HG03025 (cell line): ENCODE results near the gene RCN1.
"Not testable (repeated sequence)": the region's sequence is repeated elsewhere in the genome, so short reads cannot be mapped to it uniquely, and the experiment has no call there.

ENCODE experiments used
- ATAC-seq: cut with Tn5 transposase; IDR thresholded peaks from one replicate; pipeline ENCODE4 v1.9.1; 2021; ENCODE audit warnings: mild to moderate bottlenecking, moderate library complexity; ENCODE audit not compliant: unreplicated experiment, low FRiP score

The RCN1 gene

GRCh38 chr11:32090545-32091370 is at the start of gene RCN1:
RCN1 (plus strand) TSS chr11:32091074; CDS start chr11:32091197, 123 bp downstream.
- peak; percentile 52 for ATAC-seq

GRCh38 chr11:32043737-32044136 is 47.1 kb upstream of the RCN1 start:
- ATAC-seq = no peak

DNA sequence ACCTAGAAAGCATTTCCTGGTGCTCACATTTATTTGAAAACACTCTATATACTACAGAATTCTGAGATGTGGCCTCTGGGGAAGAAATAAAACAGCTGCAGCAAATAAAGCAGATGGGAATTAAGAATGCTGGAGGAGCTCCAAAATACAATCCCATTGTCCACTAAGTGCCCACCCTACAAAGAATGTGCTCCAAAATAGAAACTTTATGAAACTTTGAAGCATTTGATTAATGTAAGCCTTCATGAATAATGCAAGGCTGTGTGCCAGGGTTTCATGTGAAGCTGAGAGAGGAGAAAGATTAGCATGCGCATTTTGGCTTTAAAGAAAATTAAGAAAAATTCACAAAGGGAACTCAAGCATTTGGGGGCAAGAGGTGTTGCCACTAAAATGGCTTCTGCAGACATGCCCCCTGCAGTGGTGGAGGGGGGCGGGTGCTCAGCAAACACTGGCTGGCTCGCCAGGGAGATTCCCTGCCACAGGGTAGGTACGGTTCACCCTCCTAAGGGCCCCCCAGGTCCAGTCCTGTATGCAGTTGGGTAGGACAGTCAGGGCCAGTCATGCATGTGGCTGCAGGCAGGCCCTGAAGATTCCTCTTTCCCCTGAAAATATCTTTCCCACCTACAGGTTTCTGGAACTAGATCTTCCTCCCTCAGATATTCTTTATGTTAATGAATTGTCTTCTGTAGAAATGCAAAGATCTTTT is 46.6 kb upstream of the RCN1 start:
- ATAC-seq = no peak

DNA sequence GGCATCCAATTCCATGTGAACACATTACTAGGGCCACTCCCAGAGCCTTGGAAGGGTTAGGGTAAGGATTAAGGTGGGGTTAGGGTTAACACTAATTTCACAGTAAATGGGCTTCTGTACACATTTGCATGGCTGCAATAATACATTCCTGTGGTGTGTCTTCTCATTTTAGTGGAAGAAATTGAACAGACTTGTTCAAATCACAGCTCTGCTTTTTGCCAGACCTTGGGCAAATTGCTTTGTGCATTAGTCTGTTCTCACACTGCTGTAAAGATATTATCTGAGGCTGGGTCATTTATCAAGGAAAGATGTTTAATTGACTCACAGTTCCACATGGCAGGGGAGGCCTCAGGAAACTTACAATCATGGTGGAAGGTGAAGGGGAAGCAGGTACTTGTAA is 45.4 kb upstream of the RCN1 start:
- ATAC-seq = no peak

DNA sequence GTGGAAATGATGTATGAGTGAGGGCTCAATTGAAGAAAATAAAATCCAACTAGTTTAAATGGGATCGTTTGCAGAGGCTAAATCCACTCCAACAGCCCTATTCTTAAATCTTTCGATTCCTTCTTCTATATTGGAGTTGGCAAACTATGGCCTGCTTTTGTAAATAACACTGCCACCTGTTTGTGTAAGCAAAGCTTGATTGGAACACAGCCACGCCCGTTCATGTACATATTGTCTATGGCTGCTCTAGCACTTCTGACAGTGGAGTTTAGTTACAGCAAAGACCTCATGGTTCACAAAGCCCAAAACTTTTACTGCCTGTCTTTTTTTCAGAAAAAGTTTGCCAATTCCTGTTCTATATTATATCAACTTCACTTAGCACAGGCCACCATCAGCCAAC is 40.6 kb upstream of the RCN1 start:
- no peak for ATAC-seq

DNA sequence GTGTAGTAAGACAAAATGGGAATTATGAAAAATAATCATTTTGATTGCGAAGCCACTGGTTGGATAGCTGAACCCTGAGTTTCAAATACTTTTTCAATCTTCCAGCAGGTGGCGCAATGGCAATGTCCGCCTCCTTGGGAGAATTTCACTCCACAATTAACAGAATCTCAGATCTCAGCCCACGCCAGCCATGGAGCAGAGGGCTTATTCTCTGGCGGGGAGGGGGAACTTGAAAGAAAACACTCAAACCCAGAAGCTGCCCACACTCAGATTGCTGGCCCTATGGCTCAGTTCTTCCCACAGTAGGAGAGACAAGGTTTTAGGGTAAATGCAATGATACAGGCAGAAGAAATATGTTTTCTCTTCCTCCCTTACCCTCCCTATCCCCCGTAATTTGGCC is 38.7 kb upstream of the RCN1 start:
- no peak for ATAC-seq

- ATAC-seq = no peak
Observed at GRCh38 chr11:32053151-32053888, 37.6 kb upstream of the RCN1 start.

DNA sequence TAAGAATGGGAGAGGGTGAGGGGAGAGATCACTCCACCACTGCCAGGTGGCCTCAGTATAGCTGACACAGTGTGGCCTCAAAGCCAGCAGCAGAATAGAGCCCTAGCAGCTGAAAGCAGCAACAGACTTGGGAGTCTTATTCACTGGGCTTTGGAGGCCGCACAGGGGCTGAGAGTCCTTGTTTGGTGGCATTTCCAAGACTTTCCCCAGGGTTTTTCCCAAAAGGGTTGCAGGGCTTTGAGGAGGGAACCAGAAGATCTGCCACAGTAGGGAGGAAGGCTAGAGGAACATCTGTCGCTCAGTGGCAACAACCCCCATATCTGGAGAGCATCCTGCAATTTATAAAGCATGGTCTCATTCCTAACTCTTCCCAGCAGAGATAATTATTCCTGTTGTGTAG is 35.0 kb upstream of the RCN1 start:
- no peak for ATAC-seq

GRCh38 chr11:32056438-32056837 is 34.4 kb upstream of the RCN1 start:
- no peak for ATAC-seq

GRCh38 chr11:32059686-32060462 is 31.0 kb upstream of the RCN1 start:
- ATAC-seq = no peak

DNA sequence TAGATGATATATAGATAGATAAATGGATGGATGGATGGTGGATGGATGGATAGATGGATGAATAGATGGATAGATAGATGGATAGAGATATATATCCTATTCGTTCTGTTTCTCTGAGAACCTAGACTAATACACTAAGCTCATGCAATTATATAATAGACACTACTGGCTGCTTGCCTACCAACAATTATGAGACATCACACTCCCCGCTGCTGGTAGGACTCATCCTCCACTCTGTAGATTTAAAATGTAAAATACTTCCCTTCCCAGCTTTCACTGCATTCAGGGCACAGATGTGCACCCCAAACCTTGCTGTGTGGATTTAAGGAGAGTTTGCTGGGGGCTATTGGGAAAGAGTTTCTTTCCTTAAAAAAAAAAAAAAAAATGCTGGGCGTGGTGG is 28.3 kb upstream of the RCN1 start:
- ATAC-seq = no peak

DNA sequence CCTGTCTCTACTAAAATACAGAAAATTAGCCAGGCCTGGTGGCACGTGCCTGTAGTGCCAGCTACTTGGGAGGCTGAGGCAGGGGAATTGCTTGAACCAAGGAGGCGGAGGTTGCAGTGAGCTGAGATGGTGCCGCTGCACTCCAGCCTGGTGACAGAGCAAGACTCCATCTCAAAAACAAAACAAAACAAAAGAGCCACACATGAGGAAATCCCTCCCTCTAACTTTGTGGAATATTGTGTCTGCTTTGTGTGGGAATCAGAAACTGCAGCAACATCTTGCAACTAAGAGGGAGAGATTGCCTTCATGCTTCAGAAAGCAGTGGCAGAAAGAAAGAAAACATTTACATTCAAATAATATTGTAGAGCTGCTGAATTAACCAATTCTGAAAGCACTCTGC is 27.8 kb upstream of the RCN1 start:
- ATAC-seq = not testable (repeated sequence)

- ATAC-seq = no peak
Observed at GRCh38 chr11:32065865-32066629, 24.8 kb upstream of the RCN1 start.

DNA sequence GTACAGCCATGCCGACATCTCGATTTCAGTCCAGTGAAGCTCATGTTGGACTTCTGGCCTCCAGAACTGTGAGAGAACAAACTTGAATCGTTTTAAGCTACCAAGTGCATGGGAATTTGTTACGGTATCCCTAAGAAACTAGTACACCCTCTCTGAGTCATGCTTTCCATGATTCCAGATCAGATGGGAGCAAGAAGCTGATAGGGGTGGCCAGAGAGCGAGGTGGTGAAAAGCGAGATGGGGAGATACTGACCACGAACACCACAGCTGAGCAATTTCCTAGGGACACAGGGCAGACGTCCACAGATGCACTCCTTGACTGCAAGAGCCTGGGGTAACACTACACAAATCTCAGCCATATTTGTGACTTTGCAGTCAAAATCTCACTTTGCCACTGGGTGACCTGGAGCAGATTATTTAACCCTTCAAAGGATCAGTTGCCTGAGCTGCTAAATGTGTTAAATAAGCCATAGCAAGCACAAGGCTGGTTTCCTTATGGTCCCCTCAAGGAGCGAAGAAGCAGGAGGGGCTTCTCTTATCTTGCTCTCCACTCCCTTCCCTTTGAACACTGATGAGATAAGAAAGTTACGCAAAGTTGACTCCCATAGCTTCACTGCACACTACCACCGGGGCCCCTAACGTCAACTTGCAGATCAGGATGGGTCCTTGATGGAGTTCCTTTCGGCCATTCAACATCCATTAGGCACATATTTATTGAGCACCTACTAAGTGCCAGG is 22.6 kb upstream of the RCN1 start:
- no peak for ATAC-seq

GRCh38 chr11:32069361-32070058 is 21.4 kb upstream of the RCN1 start:
- ATAC-seq = peak; percentile 84

- no peak for ATAC-seq
Observed at GRCh38 chr11:32070692-32071091, 20.2 kb upstream of the RCN1 start.

- ATAC-seq = no peak
Observed at GRCh38 chr11:32071811-32072210, 19.1 kb upstream of the RCN1 start.

DNA sequence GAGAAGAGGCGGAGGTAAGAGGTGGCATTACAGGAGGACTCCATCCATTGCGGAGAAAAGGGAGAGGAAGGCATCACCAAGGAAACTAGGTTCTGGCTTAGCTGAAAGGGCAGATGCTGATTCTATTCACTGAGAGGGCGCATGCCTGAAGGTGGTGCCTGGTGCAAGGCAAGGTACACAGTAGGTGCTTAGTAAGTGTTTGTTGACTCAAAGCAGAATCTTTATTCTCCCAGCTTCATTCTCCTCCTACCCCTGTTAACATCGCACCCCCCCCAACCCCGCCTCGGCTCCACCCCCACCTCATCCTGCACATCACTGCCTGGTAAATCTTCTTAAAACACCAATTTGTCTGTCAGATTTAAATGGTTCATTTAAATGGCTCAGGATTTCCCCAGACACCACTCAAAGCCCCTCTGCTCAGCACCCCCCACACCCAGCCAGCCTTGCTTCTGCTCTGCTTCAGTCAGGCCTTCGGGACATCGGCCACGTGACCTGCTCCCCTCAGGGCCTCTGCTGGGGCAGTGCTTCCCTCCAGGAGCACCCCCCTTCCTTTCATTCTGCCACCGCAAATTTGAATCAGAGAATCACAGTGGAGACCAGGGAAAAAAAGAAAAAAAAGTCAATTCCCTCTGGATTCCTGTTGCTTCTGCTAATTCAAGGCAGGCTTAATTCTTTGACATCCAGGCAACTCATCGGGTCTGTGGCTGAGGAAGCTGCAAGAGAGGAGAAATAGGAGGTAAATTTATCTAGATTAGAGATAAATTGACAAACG is 17.8 kb upstream of the RCN1 start:
- ATAC-seq = no peak
